ENCODE measurements around the gene RBM10.
"Not testable (repeated sequence)": the region's sequence is repeated elsewhere in the genome, so short reads cannot be mapped to it uniquely, and the experiment has no call there.

Gene RBM10

GRCh38 chrX:47144626-47145394, at the start of gene RBM10, which contains the start of gene NDUFB11:
Gene RBM10, plus strand, starts transcription at chrX:47145221. Its CDS starts 2,261 bp downstream, at chrX:47147482.
Gene NDUFB11, minus strand, starts transcription at chrX:47144702. Its CDS starts 23 bp downstream, at chrX:47144679.
- peak; percentile 93 for DNase-seq (ENCODE audit: low spot score)

GRCh38 chrX:47097018-47097417, 48.0 kb upstream of the RBM10 start:
- no peak for DNase-seq (ENCODE audit: low spot score)

GRCh38 chrX:47098338-47099094, 46.5 kb upstream of the RBM10 start:
- no peak for DNase-seq (ENCODE audit: low spot score)

GRCh38 chrX:47101206-47101605, 43.8 kb upstream of the RBM10 start:
- DNase-seq (ENCODE audit: low spot score): no peak

GRCh38 chrX:47110936-47111615, 33.9 kb upstream of the RBM10 start:
- DNase-seq (ENCODE audit: low spot score): not testable (repeated sequence)

- no peak for DNase-seq (ENCODE audit: low spot score)
Observed at GRCh38 chrX:47112316-47112954, 32.6 kb upstream of the RBM10 start.

- DNase-seq (ENCODE audit: low spot score): not testable (repeated sequence)
Observed at GRCh38 chrX:47116551-47117110, 28.4 kb upstream of the RBM10 start.

- DNase-seq (ENCODE audit: low spot score): not testable (repeated sequence)
Observed at GRCh38 chrX:47124466-47124865, 20.6 kb upstream of the RBM10 start.

- peak; percentile 96 for DNase-seq (ENCODE audit: low spot score)
Observed at GRCh38 chrX:47129157-47129898, 15.7 kb upstream of the RBM10 start.

- DNase-seq (ENCODE audit: low spot score): no peak
Observed at GRCh38 chrX:47129899-47130358, 15.1 kb upstream of the RBM10 start.

GRCh38 chrX:47133493-47133892, 11.5 kb upstream of the RBM10 start:
- no peak for DNase-seq (ENCODE audit: low spot score)

- not testable (repeated sequence) for DNase-seq (ENCODE audit: low spot score)
Observed at GRCh38 chrX:47135650-47136049, 9.4 kb upstream of the RBM10 start.

GRCh38 chrX:47138171-47138570, 6.8 kb upstream of the RBM10 start:
- DNase-seq (ENCODE audit: low spot score): no peak

GRCh38 chrX:47143894-47144625, 961 bp upstream of the RBM10 start:
- DNase-seq (ENCODE audit: low spot score): peak; percentile 21

GRCh38 chrX:47145395-47146120, 537 bp downstream of the RBM10 start:
- no peak for DNase-seq (ENCODE audit: low spot score)

GRCh38 chrX:47146121-47146935, 1.3 kb downstream of the RBM10 start:
- DNase-seq (ENCODE audit: low spot score): no peak

- DNase-seq (ENCODE audit: low spot score): no peak
Observed at GRCh38 chrX:47146936-47147859, 2.2 kb downstream of the RBM10 start.
